Esophagus muscularis mucosa (tissue), 4 donors: Measurements from ENCODE around the gene NID1.

Experiments
- EP300 ChIP-seq: sonication (generic); formaldehyde crosslinking; IDR thresholded peaks from one replicate; pipeline ENCODE4 v1.6.1; 2017; ENCODE audit warnings: antibody characterized with exemption
- POLR2A ChIP-seq: fragments of 450-650 bp; IDR thresholded peaks from one replicate; pipeline ENCODE4 v1.6.1; 2017; ENCODE audit warnings: antibody characterized with exemption, moderate library complexity, mild to moderate bottlenecking, low read depth
- TF ChIP-seq, protein P1 (sequence below), 3 experiments: fragments of 200-600 bp in 2 of 3; fragments of 450-650 bp in 1 of 3; sonication (generic) in 2 of 3; IDR thresholded peaks; one replicate each; pipeline ENCODE4 v1.5.1; 2017 to 2019; ENCODE audit warnings: antibody characterized with exemption in 3 of 3, mild to moderate bottlenecking in 2 of 3, moderate library complexity in 1 of 3

DNA sequence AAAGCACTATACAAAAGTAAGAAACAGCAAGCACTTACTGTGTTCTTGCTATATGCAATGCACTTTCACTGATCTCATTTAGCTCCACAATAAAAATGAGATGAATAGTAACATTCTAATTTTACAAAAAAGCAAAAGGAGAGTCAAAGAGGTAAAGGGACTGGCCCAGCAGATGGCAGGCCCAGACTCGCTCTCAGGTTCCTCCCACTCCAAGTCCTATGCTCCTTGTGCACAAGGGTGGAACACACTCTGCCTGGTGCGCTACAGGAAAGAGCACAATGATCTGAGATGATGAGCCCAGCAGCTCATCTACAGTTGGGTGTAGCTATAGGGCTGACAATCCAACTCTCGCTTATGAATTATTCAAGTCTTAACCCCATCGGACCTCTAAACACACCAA lies 104.1 kb downstream of the NID1 start:
- TF ChIP-seq, protein P1, sequence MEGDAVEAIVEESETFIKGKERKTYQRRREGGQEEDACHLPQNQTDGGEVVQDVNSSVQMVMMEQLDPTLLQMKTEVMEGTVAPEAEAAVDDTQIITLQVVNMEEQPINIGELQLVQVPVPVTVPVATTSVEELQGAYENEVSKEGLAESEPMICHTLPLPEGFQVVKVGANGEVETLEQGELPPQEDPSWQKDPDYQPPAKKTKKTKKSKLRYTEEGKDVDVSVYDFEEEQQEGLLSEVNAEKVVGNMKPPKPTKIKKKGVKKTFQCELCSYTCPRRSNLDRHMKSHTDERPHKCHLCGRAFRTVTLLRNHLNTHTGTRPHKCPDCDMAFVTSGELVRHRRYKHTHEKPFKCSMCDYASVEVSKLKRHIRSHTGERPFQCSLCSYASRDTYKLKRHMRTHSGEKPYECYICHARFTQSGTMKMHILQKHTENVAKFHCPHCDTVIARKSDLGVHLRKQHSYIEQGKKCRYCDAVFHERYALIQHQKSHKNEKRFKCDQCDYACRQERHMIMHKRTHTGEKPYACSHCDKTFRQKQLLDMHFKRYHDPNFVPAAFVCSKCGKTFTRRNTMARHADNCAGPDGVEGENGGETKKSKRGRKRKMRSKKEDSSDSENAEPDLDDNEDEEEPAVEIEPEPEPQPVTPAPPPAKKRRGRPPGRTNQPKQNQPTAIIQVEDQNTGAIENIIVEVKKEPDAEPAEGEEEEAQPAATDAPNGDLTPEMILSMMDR (IDR thresholded peaks at IDR 0.05): no peak
- TF ChIP-seq POLR2A (no peak), EP300 (no peak)
